Endothelial cell of umbilical vein (primary cell): ENCODE results near the gene L3MBTL3.

Source experiments
- FOS ChIP-seq: IDR thresholded peaks from 2 replicates; pipeline ENCODE4 v1.6.1; 2011; ENCODE audit warnings: mild to moderate bottlenecking, low read length, moderate library complexity, borderline replicate concordance; ENCODE audit not compliant: insufficient read depth
- POLR2A ChIP-seq: IDR thresholded peaks from 2 replicates; pipeline ENCODE4 v1.6.1; 2012; ENCODE audit warnings: low read depth, mild to moderate bottlenecking, control low read depth, low read length
- TF ChIP-seq, protein P1 (sequence below), 2 donors: IDR thresholded peaks; 1 replicate in 1 of 2; 2 replicates in 1 of 2; pipeline ENCODE4 v1.5.1; 2011; ENCODE audit warnings: low read length in 2 of 2, mild to moderate bottlenecking in 2 of 2, moderate library complexity in 2 of 2, control low read depth in 1 of 2, inconsistent platforms in 1 of 2, low read depth in 1 of 2; ENCODE audit not compliant: insufficient read depth in 1 of 2; ENCODE audit errors: extremely low read depth in 1 of 2

GRCh38 chr6:130018292-130018743 is at the start of gene L3MBTL3:
- TF ChIP-seq, protein P1, sequence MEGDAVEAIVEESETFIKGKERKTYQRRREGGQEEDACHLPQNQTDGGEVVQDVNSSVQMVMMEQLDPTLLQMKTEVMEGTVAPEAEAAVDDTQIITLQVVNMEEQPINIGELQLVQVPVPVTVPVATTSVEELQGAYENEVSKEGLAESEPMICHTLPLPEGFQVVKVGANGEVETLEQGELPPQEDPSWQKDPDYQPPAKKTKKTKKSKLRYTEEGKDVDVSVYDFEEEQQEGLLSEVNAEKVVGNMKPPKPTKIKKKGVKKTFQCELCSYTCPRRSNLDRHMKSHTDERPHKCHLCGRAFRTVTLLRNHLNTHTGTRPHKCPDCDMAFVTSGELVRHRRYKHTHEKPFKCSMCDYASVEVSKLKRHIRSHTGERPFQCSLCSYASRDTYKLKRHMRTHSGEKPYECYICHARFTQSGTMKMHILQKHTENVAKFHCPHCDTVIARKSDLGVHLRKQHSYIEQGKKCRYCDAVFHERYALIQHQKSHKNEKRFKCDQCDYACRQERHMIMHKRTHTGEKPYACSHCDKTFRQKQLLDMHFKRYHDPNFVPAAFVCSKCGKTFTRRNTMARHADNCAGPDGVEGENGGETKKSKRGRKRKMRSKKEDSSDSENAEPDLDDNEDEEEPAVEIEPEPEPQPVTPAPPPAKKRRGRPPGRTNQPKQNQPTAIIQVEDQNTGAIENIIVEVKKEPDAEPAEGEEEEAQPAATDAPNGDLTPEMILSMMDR (IDR thresholded peaks at IDR 0.05; ENCODE audit: extremely low read depth in 1 of 2, insufficient read depth in 1 of 2, low read depth in 1 of 2, low read length in 2 of 2), result no peak
- TF ChIP-seq POLR2A (no peak), FOS (no peak)
